GM19025 (cell line): ENCODE data around the gene TNIK.

Experiments
- ATAC-seq: cut with Tn5 transposase; IDR thresholded peaks from one replicate; pipeline ENCODE4 v1.9.1; 2021; ENCODE audit warnings: mild to moderate bottlenecking, low read depth, moderate library complexity; ENCODE audit not compliant: unreplicated experiment

TNIK gene

DNA sequence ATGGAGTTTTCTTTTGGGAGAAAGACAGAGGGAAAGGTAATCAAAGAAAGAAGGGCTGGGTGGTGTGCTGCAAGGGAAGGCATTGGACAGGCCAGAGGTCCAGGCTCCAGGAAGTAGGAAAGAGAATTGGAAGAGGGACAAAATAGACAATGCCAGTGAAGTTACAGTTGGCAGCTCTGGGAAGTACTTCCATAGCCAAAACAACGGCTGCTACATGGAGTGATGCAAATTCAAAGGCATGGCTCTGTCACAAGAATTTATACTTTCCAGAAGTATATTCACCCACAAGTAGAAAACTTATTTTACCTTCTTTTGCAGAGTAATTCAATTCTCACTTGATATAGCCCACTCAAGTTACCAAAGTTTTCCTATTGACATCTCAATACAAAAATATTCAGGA lies 191.5 kb downstream of the TNIK start:
- no peak for ATAC-seq

DNA sequence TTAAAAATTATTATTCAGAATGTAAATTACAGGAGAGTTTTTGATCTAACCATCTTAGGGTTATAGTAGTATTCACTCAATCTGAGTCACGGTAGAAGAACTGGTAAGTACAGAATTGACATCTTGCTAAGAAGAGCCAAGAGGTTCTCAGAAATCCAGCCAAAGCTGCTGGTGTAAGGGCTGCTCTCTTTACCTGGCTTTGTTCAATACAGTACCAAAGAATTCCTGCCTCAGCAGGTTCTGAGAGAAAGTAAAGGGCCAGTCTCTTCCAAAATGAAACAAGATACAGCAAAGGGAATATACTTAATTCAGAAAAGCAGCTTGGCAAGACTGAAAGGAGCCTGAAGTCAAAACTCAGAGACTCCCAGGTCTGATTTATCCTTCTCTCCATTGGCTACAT lies 193.1 kb downstream of the TNIK start:
- no peak for ATAC-seq

DNA sequence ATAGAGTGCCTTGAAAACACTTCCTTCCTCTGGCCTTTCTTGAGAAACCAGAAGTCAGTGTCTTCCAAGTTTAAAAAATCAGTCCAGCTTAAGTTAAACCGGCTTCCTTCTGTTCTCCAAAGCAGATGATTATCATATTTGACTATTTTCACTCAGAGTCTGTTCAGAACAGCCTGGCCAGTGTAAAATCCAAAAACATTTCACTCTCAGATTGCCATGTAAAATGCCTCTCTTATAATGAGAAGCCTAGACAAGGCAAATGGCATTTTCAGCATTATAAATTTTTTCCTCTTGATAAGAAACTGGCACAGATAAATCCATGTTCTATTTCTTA lies 193.5 kb downstream of the TNIK start:
- ATAC-seq, result no peak

GRCh38 chr3:171266034-171266739 lies 194.0 kb downstream of the TNIK start:
- ATAC-seq, result no peak

DNA sequence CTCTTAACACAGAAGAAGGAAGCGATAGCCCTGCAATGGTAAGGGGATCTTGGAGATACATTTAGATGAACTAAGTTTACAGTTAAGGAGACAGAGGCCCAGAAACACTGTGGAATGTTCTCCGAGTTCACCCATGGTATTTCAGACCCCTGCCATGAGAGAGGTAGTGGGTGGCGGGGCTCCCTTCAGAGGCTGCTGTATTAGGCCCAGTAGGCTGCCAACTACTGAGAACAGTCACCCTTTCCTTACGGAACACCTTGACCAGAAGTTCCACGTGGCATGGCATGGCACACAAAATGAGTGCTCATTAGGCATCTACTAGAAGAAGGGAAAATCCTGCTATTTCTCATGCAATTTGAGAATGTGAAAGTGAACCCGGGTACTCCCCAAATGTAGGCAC lies 195.4 kb downstream of the TNIK start:
- ATAC-seq, result no peak

GRCh38 chr3:171262431-171262830 lies 197.8 kb downstream of the TNIK start:
- no peak for ATAC-seq

GRCh38 chr3:171261487-171261886 lies 198.7 kb downstream of the TNIK start:
- no peak for ATAC-seq

DNA sequence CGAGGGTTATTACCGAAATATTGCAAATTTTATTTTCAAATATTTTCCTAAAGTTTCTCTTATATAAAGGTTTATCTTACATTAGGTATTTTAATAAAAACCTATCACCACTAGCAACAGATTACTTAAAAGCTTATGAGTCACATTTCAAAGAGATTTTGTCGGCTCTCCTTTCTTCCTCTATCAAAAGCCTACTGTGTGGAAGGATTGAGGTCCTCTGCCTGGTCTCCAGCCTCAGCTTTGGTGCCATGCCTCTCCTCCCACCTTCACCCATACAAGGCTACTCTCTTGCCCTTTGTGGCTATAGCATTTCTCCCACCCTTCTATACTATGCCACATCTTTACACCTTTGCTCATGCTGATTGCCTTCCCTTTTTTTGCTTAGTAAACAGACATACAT lies 199.3 kb downstream of the TNIK start:
- ATAC-seq, result no peak

GRCh38 chr3:171260466-171260865 lies 199.7 kb downstream of the TNIK start:
- no peak for ATAC-seq

DNA sequence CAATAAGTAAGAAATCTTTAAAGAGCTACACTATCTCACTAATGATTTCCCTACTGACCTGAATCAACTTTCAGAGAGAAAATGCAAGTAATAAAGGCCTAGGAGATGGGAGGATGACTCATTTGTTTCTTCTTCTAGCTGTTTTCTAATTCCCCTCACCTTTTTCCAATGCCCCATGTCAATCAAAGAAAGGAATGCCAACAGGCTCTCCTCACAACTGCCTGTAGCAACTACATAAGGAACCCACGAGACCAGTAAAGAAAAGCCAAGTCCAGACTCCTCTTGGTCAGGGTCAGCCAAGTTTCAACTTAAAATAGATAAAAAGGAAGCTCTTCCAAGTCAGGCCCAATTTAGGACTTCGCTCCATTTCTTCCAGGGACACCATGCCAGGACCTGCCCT lies 201.9 kb downstream of the TNIK start:
- ATAC-seq, result no peak

DNA sequence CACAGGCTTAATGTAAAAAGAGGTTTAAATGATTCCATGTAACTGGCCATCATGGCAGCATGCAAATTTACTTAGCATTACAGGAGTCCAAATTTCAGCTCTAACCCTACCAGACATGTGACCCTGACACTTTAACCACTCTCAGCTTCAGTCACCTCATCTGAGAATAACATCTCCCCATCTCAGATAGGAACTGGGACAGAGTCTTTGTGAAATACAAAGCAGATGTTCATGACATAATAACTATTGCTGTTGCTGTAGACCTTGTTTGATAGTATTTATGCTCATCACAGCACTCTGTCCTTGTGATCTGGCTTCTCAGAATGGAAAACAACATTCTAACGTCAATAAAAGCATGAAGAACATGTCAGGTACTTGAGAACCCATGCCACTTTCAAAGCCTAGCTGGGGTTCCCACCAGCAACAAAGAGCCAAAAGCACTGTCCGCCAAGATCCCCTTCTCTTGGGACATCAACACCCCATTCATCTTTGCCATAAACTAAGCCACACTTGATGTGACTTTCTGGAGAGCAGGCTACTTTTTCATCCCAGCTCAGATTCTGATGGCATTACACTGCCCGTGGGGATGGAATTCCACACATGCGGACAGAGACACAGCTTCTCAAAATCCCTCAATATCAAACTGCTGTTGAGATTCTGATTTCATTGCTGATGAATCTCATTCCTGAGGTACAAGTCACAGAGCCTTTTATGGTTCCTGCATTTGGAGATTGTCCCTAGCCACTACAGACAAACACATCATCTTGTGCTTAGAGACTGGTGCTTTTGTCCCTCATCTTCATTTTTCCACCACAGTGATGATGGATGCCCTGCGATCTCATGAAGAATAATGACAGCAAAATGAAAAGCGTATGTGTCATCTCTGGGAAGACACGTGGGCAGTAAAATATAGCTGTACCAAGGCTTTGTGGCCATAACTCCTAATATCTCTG lies 202.7 kb downstream of the TNIK start:
- peak; percentile 62 for ATAC-seq

GRCh38 chr3:171256445-171257250 lies 203.6 kb downstream of the TNIK start:
- no peak for ATAC-seq

- peak; percentile 50 for ATAC-seq
Observed at GRCh38 chr3:171255236-171255806, 204.9 kb downstream of the TNIK start.

DNA sequence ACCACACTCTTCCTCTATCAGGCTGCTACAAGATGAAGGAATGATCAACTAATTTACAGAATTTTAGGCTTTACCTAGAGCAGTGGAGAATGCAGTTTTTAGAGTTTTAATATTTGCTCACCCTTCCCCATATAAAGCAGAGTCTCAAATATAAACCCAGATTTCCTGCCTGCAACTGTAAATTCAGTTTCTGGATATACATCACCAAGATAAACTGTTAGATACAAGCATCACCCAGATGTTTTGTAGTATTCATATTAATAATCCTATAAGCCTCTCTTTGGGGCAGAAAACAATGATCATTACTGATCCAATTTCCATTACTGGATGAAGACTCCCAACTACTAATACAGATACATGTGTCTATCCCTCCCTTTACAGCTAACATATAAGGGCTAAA lies 205.9 kb downstream of the TNIK start:
- ATAC-seq, result no peak

DNA sequence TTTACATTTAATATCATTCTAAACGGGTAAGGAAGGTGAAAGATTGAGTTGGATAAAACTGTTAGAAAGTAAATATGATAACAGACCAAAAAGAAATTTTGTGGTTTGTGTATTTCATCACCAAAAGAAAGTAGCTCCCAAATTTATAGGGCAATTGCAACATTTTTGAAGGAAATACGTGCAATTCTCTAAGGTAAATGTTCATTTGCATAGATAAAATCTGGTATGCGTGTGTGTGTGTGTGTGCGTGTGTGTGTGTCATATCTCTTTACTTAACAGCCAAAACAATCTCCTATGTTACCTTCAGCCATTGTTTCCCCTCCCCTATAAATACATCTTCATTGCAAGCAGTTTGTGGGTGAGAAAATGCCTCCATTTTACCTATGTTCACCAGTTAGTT lies 208.4 kb downstream of the TNIK start:
- ATAC-seq, result no peak

DNA sequence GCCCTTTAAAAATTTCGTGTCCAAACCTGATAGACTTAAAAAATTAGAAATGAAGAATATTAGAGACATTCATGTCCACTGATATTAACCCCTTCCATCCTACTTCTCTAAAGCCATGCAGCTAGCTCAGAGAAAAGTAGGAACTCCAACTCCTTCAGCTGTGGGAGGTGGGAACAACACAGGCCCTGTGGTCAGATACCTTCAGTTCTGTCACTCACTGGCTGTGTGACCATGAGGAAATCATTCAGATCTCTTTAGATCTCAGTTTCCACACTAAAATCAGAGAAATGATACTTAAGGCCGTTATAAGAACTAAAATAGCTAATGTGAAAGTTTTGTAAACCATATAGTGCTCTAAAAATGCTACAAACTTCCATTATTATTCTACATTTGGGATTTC lies 209.8 kb downstream of the TNIK start:
- ATAC-seq, result no peak

- peak; percentile 8 for ATAC-seq
Observed at GRCh38 chr3:171249245-171249644, 211.0 kb downstream of the TNIK start.

GRCh38 chr3:171248426-171249111 lies 211.6 kb downstream of the TNIK start:
- peak; percentile 78 for ATAC-seq

DNA sequence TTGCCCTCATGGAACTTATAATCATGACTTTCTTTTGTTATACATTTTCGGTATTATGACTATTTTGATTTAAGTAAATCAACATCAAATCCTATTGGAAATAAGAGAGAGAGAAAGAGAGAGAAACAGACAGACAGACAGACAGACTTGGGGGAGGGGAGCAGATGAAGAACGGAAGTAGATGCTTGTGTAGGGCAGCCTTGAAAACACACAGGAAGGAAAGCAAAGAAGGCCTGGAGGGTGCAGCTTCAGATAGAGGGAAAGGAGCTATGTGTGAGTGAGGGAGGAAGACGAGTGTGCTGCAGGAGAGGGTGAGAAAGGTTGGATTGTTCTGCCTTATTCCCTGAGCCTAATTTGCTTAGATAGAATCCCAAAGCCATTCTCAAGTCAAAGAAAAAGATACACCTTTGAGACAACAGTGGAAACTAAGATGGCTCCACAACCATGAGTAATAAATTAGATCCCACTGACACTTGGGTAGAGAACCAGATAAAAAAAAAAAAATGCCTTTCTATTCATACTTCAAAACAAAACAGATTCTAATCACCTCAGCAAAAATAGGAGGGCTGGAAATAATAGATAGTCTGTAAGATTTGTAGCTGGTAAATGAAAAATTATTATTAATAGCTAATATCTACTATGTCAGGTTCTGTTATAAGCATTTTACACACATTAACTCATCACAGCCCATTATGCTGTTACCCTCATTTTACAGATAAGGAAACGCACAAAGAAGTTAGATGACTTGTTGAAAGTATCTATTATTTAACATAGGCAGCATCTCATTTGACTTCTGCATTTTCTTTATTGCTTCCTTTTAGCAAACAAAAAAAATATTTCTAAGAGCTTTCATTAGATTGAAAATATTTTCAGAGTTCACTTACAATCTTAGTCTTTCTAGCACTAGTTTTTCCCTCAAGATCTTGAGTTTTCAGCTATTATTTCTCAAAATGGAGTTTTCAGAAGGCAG lies 214.1 kb downstream of the TNIK start:
- no peak for ATAC-seq
